ENCODE measurements around the gene CXCR2. TPM values are rescaled to one million over a fixed set of nuclear protein-coding genes. Genes with fewer than 3 reads are reported as not detected.
A peak's percentile ranks its signal among the peaks of the same experiment; 100 is the strongest.

CXCR2 gene
- total RNA-seq, 4 donors from 2014 or later = 5.7 to 32.2 (median 19.1) TPM

GRCh38 chr2:218123986-218124385, 1.8 kb upstream of the CXCR2 start:
- WGBS, 2 donors = 84 to 90% methylated on average over 4 of the region's 4 CpGs
- H3K9me3 ChIP-seq = peaks cover 0 to 16% (median 0%) of the 10 kb centered on the region in 3 donors
- no peak overlapping the region for H3K4me3 ChIP-seq
- no peaks in the 10 kb centered on the region for H3K36me3 ChIP-seq
- peaks cover 0 to 6% (median 0%) of the 10 kb centered on the region in 4 donors for H3K27me3 ChIP-seq
- intact Hi-C loops (cut with DNase I) = no loop called here
- no peak for DNase-seq
- H3K4me1 ChIP-seq = peaks cover 7 to 43% (median 19%) of the 10 kb centered on the region in 3 donors
- TF ChIP-seq POLR2A (IDR thresholded peaks at IDR 0.05) (no peak), CTCF (IDR thresholded peaks at IDR 0.05) (no peak)
- no peak overlapping the region for H3K27ac ChIP-seq

DNA sequence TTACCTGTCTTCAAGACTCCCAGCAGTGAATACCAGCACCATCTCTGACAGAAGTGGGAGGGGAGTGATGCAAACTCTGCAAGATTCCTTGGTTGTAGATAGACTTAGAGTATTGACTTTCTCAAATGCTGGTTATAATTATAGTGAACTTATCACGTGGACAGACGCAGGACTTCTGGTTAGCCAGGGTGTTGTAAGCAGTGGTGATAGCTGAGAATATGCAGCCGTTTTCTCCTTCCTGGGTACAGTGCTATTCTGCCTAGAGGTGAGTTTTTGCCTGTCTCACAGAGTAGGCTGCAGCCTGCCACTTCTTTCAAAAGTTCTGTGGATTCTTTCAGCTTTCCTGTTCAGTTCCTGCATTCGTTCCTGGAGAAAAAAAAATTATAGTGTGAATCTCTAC, 733 bp upstream of the CXCR2 start:
- peaks cover 0 to 16% (median 0%) of the 10 kb centered on the region in 3 donors for H3K9me3 ChIP-seq
- H3K4me3 ChIP-seq = no peak overlapping the region
- intact Hi-C loops (cut with DNase I) = no loop called here
- peaks cover 0 to 6% (median 0%) of the 10 kb centered on the region in 4 donors for H3K27me3 ChIP-seq
- no peaks in the 10 kb centered on the region for H3K36me3 ChIP-seq
- WGBS, 2 donors = 44 to 58% methylated on average over 4 of the region's 4 CpGs
- peaks cover 7 to 55% (median 25%) of the 10 kb centered on the region in 3 donors for H3K4me1 ChIP-seq
- DNase-seq = no peak
- TF ChIP-seq CTCF (IDR thresholded peaks at IDR 0.05) = no peak
- TF ChIP-seq POLR2A (IDR thresholded peaks at IDR 0.05) = no peak
- peak overlapping the region in 3 of 4 donors; percentile 81 to 89 (median 88) for H3K27ac ChIP-seq

DNA sequence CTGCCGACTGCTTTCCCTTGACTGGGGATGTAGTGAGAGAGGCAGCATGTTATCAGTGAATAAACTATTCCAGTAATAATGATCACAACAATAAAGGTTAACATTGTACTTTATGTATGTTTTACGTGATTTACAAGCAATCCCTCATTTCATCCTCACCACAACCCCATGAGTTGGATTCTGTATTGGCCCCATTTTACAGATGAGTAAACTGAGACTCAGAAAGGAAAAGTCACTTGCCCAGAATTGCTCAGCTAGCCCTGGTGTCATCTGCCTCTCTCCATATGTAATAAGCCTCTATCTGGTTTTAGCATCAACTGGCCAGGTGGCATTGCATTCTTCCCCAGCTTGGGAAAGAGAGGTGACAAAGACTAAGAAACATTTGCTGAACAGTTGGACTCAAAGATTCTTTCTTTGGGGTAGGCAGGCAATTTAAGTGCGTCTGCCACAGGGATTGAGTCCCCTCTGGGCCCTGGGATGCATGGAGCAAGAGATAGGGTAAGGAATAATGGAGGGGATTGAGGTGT, 2.2 kb downstream of the CXCR2 start:
- 72 to 74% methylated on average over 3 of the region's 3 CpGs for WGBS, 2 donors
- intact Hi-C loops (cut with DNase I) = no loop called here
- no peaks in the 10 kb centered on the region for H3K9me3 ChIP-seq
- TF ChIP-seq CTCF (IDR thresholded peaks at IDR 0.05) (no peak), POLR2A (IDR thresholded peaks at IDR 0.05) (no peak)
- H3K4me1 ChIP-seq = peaks cover 7 to 74% (median 29%) of the 10 kb centered on the region in 3 donors
- H3K27ac ChIP-seq = peak overlapping the region; percentile 18 to 89 (median 84)
- peaks cover 0 to 6% (median 0%) of the 10 kb centered on the region in 4 donors for H3K27me3 ChIP-seq
- H3K36me3 ChIP-seq = no peaks in the 10 kb centered on the region
- no peak overlapping the region for H3K4me3 ChIP-seq
- no peak for DNase-seq

GRCh38 chr2:218128781-218129457, 3.1 kb downstream of the CXCR2 start:
- H3K27me3 ChIP-seq = peaks cover 0 to 6% (median 0%) of the 10 kb centered on the region in 4 donors
- H3K27ac ChIP-seq = peak overlapping the region; percentile 62 to 89 (median 84)
- peak overlapping the region; percentile 21 to 42 (median 36) for H3K4me3 ChIP-seq
- 44 to 64% methylated on average over 6 of the region's 6 CpGs for WGBS, 2 donors
- peaks cover 7 to 74% (median 29%) of the 10 kb centered on the region in 3 donors for H3K4me1 ChIP-seq
- no peak for DNase-seq
- intact Hi-C loops (cut with DNase I) = no loop called here
- no peaks in the 10 kb centered on the region for H3K9me3 ChIP-seq
- no peaks in the 10 kb centered on the region for H3K36me3 ChIP-seq
- TF ChIP-seq CTCF (IDR thresholded peaks at IDR 0.05) = peak in 1 of 6 experiments; percentile 28
- no peak for TF ChIP-seq POLR2A (IDR thresholded peaks at IDR 0.05)

- intact Hi-C loops (cut with DNase I) = no loop called here
- no peak for TF ChIP-seq CTCF (IDR thresholded peaks at IDR 0.05)
- no peak for TF ChIP-seq POLR2A (IDR thresholded peaks at IDR 0.05)
- Histone ChIP-seq H3K9me3 (no peaks in the 10 kb centered on the region), H3K27me3 (peaks cover 0 to 3% (median 0%) of the 10 kb centered on the region in 4 donors), H3K4me1 (peaks cover 7 to 74% (median 29%) of the 10 kb centered on the region in 3 donors), H3K36me3 (no peaks in the 10 kb centered on the region), H3K27ac (peak overlapping the region; percentile 62 to 89 (median 84)), H3K4me3 (peak overlapping the region; percentile 21 to 42 (median 36))
- 61 to 63% methylated on average over 6 of the region's 6 CpGs for whole genome bisulfite sequencing, 2 donors
- no peak for DNase-seq
Measured at GRCh38 chr2:218129458-218130135, 3.8 kb downstream of the CXCR2 start.
